GM18907 (cell line): ENCODE measurements around the gene ZBTB20.

ENCODE experiments used
- ATAC-seq: cut with Tn5 transposase; IDR thresholded peaks from one replicate; pipeline ENCODE4 v1.9.1; 2021; ENCODE audit warnings: mild to moderate bottlenecking, moderate library complexity; ENCODE audit not compliant: unreplicated experiment

The ZBTB20 gene

GRCh38 chr3:114941626-114942309, 205.3 kb downstream of the ZBTB20 start:
- no peak for ATAC-seq

DNA sequence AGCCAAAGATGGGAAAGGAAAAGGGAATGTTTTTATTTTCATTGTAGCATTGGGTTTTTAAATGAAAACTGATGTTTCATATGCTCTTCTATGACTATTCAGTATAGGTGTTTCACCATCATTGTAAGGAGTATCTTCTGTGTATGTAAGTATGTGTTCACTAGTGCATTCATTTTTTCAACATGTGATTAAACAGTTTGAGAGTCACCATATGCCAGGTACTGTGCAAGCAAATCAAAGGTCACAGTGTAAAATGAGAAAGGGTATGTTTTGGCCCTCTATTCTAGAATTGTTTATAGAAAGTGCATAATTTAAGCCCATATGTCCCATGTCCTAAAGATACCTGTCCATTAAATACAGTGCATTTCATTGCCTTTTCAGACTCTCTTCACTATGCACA, 207.2 kb downstream of the ZBTB20 start:
- ATAC-seq, result no peak

DNA sequence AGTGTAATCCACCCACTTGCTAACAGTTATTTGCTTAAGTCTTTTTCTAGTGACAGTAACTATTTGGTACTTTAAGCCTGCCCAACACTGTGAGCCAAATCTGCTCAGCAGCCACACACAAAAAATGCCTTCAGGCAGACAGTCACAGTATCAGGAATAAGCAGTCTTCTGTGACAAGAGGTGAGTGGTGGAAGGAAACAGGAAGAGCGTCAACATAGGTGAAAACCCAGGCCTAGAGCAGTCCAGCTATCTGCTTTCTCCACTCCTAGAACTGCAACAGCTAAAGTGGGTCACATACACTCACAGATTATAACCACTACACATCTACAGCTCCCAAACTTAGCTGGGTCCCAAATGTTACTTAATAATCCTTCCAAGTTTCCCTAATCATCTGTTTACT, 213.7 kb downstream of the ZBTB20 start:
- no peak for ATAC-seq

DNA sequence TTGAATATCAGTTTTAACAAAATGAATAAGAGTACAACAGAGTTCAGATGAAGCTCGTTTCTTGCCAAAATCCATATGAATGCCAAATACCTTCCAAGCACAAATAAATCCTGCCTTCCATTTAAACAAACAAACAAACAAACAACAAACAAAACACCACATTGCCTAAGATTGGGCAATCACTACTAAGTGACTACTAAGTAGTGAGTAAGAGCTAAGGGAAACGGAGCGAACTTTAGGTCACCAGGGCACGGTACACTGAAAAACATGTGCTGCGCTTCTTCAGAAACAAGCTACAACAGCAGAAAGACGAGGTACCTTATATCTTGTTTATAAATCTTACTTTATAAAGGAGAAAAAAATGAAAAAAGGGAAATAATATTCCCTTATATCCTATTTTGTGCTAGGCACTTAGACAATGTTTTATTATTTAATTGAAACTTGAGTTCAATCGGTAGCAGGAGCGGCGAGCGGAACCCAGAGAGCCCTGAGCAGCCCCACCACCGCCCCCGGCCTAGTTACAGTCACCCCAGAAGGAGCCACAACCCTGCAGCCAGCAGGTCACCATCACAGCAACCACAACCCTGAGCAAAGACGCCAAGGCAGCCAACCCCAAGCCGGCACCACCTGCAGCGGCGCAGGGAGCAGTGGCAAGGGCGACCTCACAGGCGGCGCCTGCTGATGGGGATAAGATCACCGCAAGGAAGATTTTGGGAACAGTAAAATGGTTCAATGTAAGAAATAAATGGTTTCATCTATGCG, 216.9 kb downstream of the ZBTB20 start:
- no peak for ATAC-seq

- no peak for ATAC-seq
These were observed 218.0 kb downstream of the ZBTB20 start for GRCh38 chr3:114928989-114929640.

- ATAC-seq, result peak; percentile 38
These were observed 242.5 kb downstream of the ZBTB20 start for GRCh38 chr3:114904633-114905032.

DNA sequence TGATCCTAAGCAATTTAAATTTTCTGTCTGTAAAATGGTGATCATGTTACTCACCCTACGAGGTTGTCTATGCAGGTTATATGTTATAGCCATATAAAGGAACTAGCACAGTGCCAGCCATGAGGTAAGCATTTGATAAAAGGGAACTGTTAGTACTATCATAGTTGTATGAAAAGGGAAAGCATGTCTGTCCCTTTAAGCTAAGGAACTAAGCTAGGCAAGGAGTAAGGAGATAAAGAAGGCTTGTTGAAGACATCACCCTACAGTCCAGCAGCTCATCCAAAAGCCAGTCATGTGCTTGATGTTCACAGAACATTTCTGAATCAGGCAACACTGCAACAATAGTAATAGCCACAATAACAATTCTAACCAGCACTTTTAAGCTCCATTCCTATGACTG, 243.9 kb downstream of the ZBTB20 start:
- ATAC-seq, result peak; percentile 31

DNA sequence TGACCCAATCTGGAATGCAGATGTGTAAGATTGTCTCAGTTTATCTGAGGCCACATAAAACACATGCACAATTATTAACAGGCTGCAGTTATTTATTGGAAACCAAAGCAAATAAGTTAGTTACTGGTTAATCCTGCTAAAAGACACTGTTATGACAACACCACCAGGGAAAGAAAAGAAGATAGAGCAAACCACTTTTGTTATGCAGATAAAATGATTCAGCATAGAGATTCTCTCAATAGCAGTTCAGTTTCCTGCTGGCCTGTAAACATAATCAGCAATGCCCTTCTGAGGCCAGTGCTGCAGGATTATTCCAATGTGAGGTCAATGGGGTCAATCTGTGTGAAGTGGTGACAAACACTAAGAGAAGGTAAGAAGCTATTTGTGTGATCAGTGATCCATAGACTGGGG, 244.4 kb downstream of the ZBTB20 start:
- ATAC-seq, result peak; percentile 67

GRCh38 chr3:114900908-114901307, 246.2 kb downstream of the ZBTB20 start:
- no peak for ATAC-seq

DNA sequence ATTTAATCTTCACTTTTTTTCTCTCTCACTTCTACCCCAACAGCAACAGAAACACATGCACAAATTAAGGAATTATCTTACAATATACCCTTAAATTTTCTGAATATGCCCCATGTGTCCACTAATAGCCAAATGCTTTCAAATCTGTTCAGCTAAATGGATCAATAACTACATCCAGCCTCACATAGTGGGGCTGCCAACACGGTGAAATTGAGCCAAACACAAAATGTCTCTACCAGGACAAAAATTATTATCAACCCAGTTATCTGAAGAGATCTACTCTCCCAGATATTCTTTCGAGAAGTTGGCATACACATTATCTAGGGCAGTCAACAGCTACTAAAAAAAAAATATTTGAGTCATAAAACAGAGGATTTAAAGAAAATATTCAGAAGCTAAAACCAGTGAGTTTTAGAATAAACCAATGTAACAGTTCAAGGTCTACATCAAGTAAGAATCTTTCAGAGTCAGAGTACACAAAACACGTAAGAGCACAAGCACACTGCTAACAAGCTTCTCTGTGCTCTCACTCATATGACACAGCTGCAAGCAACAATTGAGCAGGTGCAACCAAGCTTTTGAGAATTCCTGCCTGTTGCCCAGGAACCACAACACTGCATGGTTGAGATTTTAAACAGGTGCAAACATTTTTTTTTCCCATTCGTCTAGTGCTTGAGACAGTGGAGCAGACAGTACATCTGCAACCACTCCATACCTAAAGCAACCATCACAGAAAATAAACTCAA, 247.7 kb downstream of the ZBTB20 start:
- no peak for ATAC-seq

GRCh38 chr3:114896978-114897377, 250.1 kb downstream of the ZBTB20 start:
- ATAC-seq, result no peak

DNA sequence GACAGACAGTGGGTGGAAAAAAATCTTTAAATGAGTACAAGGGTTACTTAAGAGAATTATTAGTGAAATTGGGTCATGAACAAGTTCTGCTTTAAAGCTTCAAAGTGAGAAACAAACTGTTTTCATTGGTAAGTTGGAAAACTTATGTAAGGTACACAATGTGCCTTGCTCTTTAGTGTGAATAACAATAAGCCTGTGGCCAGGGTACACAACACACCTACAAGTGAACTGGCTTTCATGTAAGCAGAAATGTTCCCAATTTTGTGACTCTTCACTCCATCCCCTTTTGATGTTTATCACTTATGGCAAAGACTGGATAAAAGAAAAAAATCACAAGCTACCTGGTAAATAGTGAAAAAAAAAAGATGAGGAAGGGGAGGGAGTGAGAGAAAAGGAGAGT, 253.7 kb downstream of the ZBTB20 start:
- no peak for ATAC-seq

GRCh38 chr3:114892880-114893279, 254.2 kb downstream of the ZBTB20 start:
- ATAC-seq, result no peak

DNA sequence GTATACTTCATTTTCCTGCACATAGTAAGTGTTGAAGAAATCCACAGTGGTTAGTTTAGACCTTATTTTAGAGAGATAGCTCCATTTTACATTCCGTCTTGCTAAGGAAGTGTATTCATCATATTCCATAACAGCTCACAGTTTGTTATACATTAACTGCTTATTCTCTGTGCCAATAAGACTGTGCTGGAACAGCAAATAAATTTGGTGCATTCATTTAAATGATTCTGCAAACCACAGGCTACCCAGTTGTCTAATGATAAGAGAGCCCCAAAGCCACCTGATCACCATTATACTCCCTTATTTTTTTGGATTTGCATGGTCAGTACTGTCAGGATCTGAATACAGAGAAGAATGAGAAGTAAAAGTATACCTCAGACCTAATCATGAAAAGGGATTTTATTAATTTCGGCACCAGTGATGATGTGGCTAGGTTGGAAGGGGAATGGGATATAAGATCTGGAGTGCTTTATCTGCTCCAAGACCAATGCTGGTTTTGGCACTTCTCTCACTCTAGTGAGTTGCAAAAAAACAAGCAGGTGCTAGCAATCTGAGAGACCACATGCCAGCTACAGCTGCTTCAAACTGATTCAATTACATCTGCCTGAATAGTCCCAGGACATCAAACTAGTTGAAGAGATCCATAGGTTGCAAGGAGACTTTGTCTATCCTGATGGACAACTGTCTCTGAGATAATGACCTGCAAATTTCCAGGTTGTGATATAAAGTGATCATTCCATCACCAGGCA, 254.8 kb downstream of the ZBTB20 start:
- ATAC-seq, result no peak

GRCh38 chr3:114887806-114888205, 259.3 kb downstream of the ZBTB20 start:
- no peak for ATAC-seq

GRCh38 chr3:114886905-114887304, 260.2 kb downstream of the ZBTB20 start:
- no peak for ATAC-seq

GRCh38 chr3:114884213-114884923, 262.7 kb downstream of the ZBTB20 start:
- no peak for ATAC-seq

DNA sequence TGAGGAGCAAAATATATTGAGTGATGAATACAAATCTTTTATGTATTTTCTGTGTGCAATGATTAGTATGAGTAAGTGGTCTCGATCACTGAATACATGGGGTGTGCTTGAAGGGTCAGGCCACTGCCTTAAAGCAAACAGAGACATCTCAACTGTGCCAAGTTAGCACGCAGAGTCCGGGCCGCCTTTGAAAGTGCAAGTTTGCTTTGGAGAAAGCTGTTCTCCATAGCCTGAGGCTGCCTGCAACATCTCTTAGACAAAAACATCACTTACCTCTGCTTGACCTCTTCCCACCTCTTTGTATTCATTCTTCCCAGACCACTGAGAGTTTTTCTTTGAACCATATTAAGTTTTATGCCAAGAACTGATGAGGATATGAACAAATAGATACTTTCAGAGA, 267.0 kb downstream of the ZBTB20 start:
- no peak for ATAC-seq

DNA sequence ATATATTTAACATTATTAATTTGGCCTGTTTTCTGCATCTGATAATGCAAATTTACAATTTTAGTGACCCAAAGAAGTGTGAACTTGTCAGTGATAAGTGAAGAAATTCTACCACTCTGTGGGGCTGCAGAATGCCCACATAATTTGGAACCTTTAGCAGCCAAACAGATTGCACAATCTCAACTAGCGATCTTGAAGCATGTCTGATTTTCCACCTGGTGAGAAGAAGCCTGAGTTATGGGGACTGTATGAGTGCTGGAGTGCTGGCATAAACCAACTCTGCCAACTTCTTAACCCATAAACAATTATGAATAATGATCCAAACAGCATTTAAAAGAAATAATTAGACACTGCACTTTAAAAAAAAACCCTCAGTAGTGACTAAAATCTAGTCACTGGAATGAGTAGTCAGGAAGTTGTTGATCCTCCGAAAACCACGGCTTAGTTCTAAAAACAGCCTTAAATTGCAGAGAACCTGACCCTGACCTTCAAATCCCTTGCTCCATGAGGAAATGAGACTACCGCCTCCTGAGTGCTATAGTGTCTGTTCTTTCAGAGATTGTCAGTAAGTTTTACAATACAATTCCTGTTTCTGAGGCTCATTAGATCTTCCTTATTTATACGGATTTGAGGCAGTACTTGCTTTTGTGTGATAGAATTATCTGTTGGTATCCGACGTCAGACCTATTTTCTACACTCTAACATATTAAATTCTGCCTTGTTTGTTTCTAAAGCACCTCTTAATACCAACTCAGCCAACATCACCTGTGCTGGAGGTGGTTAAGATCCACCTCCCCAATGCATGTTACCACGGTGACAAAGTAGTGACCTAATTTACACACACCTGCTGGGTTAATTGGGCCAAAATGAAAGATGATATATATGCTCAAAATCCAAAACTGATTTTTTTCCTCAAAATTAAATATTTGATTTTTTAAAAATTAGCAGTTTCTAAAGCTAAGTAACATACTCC, 267.7 kb downstream of the ZBTB20 start:
- ATAC-seq, result peak; percentile 74
